Cardiac septum (tissue), 1 donor: Measurements from ENCODE around the gene JUNB. TPM values are rescaled to one million over a fixed set of nuclear protein-coding genes. Genes with fewer than 3 reads are reported as not detected.

Experiments
- DNase-seq: peaks from one replicate; pipeline ENCODE4 v3.0.0-alpha.2; 2020; ENCODE audit warnings: low spot score
- intact Hi-C: fragments of 100-400 bp; cut with DNase I; formaldehyde crosslinking; loops from one replicate; pipeline ENCODE4 v1.14.0; 2022
- microRNA-seq: library from miRNA; unstranded; fragments of <30 nt; microRNA quantifications from one replicate; pipeline ENCODE4 v1.2.0, GENCODE V29; 2020
- total RNA-seq: library from RNA; stranded (reverse); fragmentation: NEBNext Ultra II Directional; extraction: Animal tissue kit (Norgen Biotek cat#: 25700); gene quantifications from one replicate; pipeline ENCODE4 v1.2.1, GENCODE V29; 2021
- donor health status: DM: no; HTN: no; CAD: no.

Gene JUNB
- total RNA-seq, 1 donor from 2014 or later: 97.7 TPM

DNA sequence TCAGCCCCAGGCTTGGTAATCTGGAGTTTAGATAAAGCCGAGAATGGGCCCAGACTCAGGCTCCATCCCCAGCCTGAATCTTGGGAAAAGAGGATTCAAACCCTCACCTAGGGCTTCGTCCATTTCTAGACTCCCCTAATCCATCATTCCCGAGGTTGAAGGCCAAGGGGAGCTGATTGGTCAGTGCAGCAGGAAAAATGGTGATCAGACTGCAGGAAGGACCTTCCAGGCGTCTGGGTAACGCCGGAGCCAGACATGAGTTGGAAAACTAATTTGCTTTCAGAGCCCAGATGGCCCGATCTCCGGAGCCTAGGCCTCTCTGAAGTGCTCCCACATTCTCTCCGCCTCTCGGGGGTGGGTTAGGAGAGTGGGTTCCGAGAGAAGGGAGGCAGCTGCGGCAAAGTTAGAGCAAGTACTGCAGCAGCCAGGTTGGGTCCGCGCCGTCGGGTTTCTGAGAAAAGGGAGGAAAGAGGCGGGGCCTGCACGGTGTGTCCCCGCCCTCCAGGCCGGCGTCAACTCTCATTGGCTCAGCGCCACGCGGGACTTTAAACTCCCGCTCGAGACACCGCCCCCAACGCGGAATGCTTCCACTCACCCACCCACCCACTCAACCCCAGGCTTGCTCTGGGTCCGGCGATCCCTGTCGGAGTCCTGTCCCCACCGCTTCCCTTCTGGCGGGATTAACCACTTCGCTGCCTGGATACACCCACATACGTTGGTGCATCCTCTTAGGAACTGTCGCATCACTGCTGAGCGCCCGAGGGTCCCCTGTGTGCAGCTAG, 43.9 kb downstream of the JUNB start:
- DNase-seq: no peak
- intact Hi-C loops: loop anchor here (5.0 kb wide), 1 partner anchor 33 kb away; the partner anchor contains the start of genes PRDX2 and THSD8

DNA sequence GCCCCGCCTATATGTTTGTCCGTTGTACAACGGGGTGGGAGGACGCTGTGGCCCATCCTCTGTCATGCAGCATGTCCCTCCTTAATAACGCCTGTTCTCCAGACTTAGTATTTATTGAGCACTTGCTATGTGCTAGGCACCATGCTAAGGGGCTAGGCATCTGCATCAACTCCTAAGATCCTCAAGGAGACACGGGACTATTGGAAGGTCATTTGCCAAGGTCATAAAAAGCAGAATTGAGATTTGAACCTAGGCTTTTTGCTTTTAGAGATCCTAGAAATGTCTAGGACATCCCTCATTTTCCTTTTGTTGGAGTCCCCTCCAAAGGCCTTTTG, 45.2 kb downstream of the JUNB start:
- no peak for DNase-seq
- intact Hi-C loops: loop anchor here (5.0 kb wide), 1 partner anchor 34 kb away; the partner anchor contains the start of genes PRDX2 and THSD8

DNA sequence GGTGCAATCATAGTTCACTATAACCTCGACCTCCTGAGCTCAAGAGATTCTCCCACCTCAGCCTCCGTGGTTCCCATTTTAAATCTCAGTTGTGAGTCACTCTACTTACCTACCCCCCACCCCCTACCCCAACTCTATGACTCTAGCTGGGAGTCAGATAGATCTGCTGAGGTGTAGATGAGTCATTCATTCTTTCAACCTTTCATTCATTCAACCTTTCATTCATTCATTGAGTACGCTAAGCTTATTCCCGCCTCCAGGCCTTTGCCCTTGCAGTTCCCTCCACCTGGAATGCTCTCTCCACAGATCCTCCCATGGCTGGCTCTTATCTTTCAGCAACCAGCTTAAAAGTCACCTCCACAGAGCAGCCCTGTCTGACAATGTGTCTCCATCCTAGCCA, 45.9 kb downstream of the JUNB start:
- intact Hi-C loops: loop anchor here (5.0 kb wide), 1 partner anchor 35 kb away; the partner anchor contains the start of genes PRDX2 and THSD8
- no peak for DNase-seq

DNA sequence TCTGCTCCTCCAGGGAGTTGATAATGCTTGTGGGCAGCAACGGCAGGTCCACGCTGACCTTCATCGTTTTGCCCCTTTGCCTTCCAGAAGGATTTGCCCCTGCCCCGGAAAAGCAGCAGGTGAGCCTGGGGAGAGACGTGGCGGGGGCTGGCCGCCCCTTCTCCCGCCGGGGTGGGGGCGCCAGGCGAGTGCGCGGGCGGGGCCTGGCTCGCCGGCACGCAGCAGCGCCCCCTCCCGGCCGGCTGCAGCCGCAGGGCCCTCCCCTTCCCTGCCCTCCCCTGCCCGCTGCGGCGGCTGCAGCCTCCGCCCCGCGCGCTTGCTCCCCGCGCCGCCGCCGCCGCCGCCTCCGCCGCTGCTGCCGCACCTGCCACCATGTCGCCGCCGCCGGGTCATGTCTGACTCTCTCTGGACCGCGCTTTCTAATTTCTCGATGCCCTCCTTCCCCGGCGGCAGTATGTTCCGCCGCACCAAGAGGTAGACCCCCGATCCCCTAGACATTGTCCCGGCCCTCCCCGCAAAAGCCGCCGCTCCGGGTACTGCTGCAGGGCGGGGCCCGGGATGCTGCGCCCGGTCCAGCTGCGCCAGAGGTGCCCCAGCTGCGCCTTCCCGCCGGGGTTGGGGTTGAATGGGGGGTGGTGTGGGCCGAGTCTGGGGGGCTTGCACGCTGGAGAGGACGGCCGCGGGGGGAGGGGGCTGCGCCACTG, 47.0 kb downstream of the JUNB start, which contains the start of gene MAST1:
Gene MAST1, plus strand, starts transcription at position 334 of the 704 bp plus-strand sequence. Its CDS starts 58 bp downstream, at position 392.
- intact Hi-C loops: loop anchor here (5.0 kb wide), 1 partner anchor 36 kb away; the partner anchor contains the start of genes PRDX2 and THSD8
- DNase-seq: no peak

DNA sequence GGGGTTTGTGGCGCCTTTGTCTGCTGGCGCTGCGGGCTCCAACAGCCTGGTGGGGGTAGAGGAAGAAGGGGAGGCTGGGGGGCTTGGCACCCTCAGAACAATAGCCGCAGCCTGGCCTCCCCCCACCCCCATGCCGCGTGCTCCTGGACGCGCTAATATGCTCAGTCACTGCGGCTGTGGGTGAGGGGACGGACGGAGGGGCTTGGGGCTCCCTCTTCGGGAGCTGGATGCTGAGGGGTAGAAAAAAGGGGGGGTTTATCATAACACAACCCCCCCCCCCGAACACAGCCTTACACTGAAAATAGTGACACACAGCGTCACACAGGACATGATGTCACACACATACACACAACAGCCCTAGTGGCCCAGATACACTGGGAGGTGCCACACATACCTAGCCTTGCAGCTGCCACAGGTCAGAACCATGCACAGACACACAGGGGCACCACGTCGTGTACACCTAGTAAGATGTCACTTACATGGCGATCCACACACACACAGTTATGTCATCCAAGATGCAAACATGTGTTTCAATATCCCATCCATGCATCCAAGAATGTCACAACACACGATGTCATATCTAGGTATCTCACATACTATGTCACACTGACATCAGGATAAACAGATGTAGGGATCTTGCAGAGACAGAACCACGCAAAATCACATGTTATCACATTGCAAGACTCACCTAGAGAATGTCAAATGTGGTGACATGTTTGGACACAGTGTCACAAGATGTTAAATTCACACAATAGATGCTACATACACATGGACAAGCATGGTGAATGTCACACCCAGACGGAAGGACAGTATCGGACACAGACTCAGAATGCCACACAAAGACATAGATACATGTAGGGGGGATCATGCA, 47.8 kb downstream of the JUNB start:
- intact Hi-C loops: loop anchor here (5.0 kb wide), 1 partner anchor 37 kb away; the partner anchor contains the start of genes PRDX2 and THSD8
- DNase-seq: no peak

DNA sequence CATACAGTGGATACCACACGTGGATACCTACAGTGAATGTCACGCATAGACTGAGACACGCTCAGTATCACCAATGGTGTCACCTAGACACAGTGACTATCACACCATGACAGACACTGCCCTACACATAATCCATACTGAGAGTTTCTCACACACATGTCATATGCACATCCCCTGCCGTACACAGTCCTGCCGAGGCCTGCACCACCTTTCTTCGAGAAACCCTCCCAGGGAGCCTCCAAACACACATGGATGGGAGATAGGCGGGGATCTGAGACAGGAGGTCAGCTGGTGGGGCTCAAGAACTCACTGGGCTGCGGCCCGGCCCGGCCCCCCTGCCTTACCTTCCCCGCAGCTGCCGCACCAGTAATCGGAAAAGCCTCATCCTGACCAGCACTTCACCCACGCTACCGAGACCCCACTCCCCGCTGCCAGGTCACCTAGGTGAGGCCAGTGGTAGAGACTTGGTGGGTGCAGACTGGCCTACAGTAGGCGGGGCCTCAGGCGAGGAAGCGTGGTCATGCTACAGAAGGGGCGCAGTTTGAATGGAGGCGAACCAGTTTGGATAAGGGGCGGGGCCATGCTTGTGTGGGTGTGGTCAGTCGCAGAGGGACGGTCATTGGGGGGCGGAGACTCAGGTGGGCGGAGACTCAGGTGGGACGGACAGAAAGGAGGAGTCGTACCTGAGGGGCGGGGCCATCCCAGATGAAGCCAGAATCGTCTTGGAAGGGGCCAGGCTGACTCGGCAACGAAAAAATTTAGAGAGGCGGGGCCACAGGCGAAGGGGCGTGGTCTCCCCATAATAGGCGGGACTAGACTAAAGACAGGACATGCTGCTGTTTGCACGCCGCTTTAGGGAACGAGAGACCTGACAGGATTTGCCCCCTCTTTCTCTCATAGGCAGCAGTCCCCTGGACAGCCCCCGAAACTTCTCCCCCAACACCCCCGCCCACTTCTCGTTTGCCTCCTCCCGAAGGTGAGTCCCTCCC, 49.1 kb downstream of the JUNB start:
- intact Hi-C loops: loop anchor here (10.0 kb wide), 1 partner anchor 166 kb away; no protein-coding TSS in a partner anchor
- no peak for DNase-seq

DNA sequence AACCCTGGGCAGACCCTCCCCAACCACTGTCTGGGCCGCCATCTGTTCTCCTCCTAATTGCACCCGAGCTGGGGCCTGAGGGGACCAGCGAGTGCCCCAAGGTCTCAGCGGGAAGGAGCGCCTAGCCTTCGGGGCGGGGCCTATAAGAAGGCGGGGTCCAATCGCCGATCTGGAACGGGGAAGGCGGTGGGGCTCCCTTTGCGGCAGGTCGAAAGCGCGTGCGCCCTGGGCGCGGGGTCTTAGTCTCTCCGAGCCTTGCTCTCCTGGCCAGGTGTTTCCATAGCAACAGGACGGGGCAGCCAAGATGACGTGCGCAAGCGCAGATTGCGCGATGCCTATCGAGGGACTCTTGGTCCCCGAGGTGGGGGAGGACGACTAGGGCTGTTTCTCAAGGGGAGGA, 49.8 kb downstream of the JUNB start:
- DNase-seq: no peak
- intact Hi-C loops: loop anchor here (10.0 kb wide), 1 partner anchor 166 kb away; no protein-coding TSS in a partner anchor

DNA sequence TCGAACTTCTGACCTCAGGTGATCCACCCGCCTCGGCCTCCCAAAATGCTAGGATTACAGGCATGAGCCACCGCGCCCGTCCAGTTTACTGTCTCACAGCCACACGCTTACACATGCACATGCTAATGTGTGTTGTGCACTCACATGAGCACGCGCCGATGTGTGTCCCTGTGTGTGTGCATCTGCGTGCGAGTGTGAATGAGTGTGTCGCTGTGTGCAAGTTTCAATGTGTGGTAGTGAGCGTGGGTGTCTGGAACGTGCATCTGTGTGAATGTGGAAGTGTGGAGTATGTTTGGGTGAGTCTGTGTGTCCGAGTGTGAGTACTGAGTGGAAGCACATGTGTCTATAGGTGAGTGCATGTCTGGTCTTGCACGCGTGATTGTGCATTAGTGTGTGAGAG, 51.2 kb downstream of the JUNB start:
- DNase-seq: no peak
- intact Hi-C loops: loop anchor here (10.0 kb wide), 1 partner anchor 168 kb away; no protein-coding TSS in a partner anchor

Small RNA genes lying within 50 kb of the gene (microRNA-seq; reads per million reads assigned to microRNA genes)
- not detected for gene MIR5684

Other genes with a start within 250 kb of the JUNB start
- 9.3 TPM for gene ZNF564, start 240.0 kb upstream of the JUNB start, total RNA-seq
- gene ZNF490, start 180.7 kb upstream of the JUNB start, total RNA-seq: 5.1 TPM
- gene ZNF791, start 180.6 kb upstream of the JUNB start, total RNA-seq: 14.8 TPM
- gene MAN2B1, start 124.7 kb upstream of the JUNB start, total RNA-seq: 20.6 TPM
- 10.0 TPM for gene WDR83, start 124.7 kb upstream of the JUNB start, total RNA-seq
- gene DHPS, start 109.6 kb upstream of the JUNB start, total RNA-seq: 49.0 TPM
- gene GNG14, start 103.5 kb upstream of the JUNB start, total RNA-seq: not detected
- 2.2 TPM for gene FBXW9, start 94.9 kb upstream of the JUNB start, total RNA-seq
- gene TNPO2, start 67.6 kb upstream of the JUNB start, total RNA-seq: 50.4 TPM
- 111 TPM for gene TRIR, start 56.8 kb upstream of the JUNB start, total RNA-seq
- 58.4 TPM for gene GET3, start 54.0 kb upstream of the JUNB start, total RNA-seq
- not detected for gene BEST2, start 39.7 kb upstream of the JUNB start, total RNA-seq
- gene HOOK2, start 15.9 kb upstream of the JUNB start, total RNA-seq: 101 TPM
- 595 TPM for gene PRDX2, start 10.3 kb downstream of the JUNB start, total RNA-seq
- 0.94 TPM for gene THSD8, start 10.6 kb downstream of the JUNB start, total RNA-seq
- gene RNASEH2A, start 15.1 kb downstream of the JUNB start, total RNA-seq: 4.4 TPM
- not detected for gene RTBDN, start 43.1 kb downstream of the JUNB start, total RNA-seq
- 0.65 TPM for gene MAST1, start 47.0 kb downstream of the JUNB start, total RNA-seq
- 21.3 TPM for gene DNASE2, start 90.0 kb downstream of the JUNB start, total RNA-seq
- gene KLF1, start 95.7 kb downstream of the JUNB start, total RNA-seq: 0.38 TPM
- 33.2 TPM for gene GCDH, start 99.7 kb downstream of the JUNB start, total RNA-seq
- not detected for gene SYCE2, start 127.8 kb downstream of the JUNB start, total RNA-seq
- 36.3 TPM for gene FARSA, start 142.2 kb downstream of the JUNB start, total RNA-seq
- gene CALR, start 147.1 kb downstream of the JUNB start, total RNA-seq: 412 TPM
- 143 TPM for gene RAD23A, start 154.4 kb downstream of the JUNB start, total RNA-seq
- gene GADD45GIP1, start 165.7 kb downstream of the JUNB start, total RNA-seq: 23.5 TPM
- gene DAND5, start 178.1 kb downstream of the JUNB start, total RNA-seq: 11.4 TPM
- gene NFIX, start 204.0 kb downstream of the JUNB start, total RNA-seq: 123 TPM